SK-N-MC (cell line): ENCODE data around the gene GPR25.

Experiments used
- EZH2 ChIP-seq: fragments of 200-600 bp; sonication (generic); IDR thresholded peaks from one replicate; pipeline ENCODE4 v1.6.1; 2017; ENCODE audit warnings: antibody characterized with exemption
- FOXP2 ChIP-seq: optimal IDR thresholded peaks from 2 replicates; pipeline ENCODE3; 2011; ENCODE audit warnings: mild to moderate bottlenecking, moderate library complexity; ENCODE audit not compliant: insufficient read depth; ENCODE audit errors: extremely low read length, control extremely low read depth
- POLR2AphosphoS5 ChIP-seq: IDR thresholded peaks from 2 replicates; pipeline ENCODE4 v1.6.1; 2012; ENCODE audit warnings: mild to moderate bottlenecking, low read depth, low read length, borderline replicate concordance

DNA sequence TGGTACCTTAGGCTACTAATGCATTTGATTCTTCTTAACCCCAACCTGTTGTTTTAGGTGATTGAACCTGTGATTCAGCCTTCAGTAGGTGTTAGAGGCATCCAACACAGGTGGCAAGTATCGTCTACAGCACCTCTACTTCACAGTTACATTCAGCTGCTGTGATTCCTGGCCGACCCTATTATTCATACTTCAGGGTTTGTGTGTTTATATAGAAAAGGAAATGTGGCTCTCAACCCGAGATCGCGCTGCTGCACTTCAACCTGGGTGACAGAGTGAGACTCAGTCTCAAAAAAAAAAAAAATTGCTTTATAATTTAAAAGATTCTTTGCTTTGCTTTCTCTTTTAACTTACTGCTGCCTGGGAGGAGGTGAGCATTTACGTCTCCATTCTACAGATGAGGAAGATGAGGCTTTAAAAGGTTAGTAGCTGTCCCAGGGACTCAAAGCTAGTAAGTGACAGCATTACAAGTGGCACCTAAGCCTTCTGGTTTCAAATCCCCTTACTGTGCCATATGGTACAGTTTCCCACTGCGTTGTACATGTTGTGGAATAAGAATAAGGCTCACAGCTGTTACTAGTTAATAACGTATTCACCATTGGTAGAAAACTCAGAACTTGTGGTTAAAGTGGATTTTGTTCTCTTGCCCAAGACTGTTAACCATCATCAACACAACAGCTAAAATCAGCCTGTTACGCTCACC is 9.9 kb upstream of the GPR25 start:
- TF ChIP-seq POLR2AphosphoS5 (no peak), EZH2 (no peak), FOXP2 (no peak)
